GM12878 (cell line): ENCODE data around the gene ATG9B. TPM values are rescaled to one million over a fixed set of nuclear protein-coding genes. Genes with fewer than 3 reads are reported as not detected.

Experiments used
- ATAC-seq: fragments of 200-7000 bp; cut with Tn5 transposase; 3 replicates; pipeline ENCODE4 v1.9.1; 2020; ENCODE audit warnings: mild to moderate bottlenecking, moderate library complexity
- BruUV-seq: library from RNA; stranded (reverse); fragments of 400-500 nt; replicated peaks from 2 replicates; lab custom pipeline; 2021; lab: Mats Ljungman, UMichigan
- CTCF ChIA-PET: fragments of 300-600 bp; sonication (Branson Sonifier 250); formaldehyde crosslinking; extraction: SDS; loops from one replicate; lab custom pipeline; 2021; ENCODE audit warnings: inconsistent platforms; lab: Yijun Ruan, JAX
- POLR2A ChIA-PET: fragments of 350-600 bp; formaldehyde crosslinking; extraction: SDS; loops from one replicate; lab custom pipeline; 2021; ENCODE audit warnings: inconsistent platforms; lab: Charles Lee
- RAD21 ChIA-PET: fragments of 300-600 bp; sonication (Branson Sonifier 250); formaldehyde crosslinking; loops from one replicate; lab custom pipeline; 2023; ENCODE audit warnings: antibody characterized with exemption; ENCODE audit not compliant: unreplicated experiment; lab: Charles Lee
- SMC1A ChIA-PET: fragments of 300-600 bp; sonication (Branson Sonifier 250); formaldehyde crosslinking; loops from one replicate; lab custom pipeline; 2023; ENCODE audit not compliant: unreplicated experiment, uncharacterized antibody; lab: Charles Lee
- DNase-seq: peaks from one replicate; pipeline ENCODE4 v3.0.0-alpha.2; 2011; ENCODE audit warnings: low read depth, low spot score
- FAIRE-seq: peaks from 3 replicates; lab custom pipeline; 2011; peaks lifted over from hg19 to GRCh38; lab: Jason Lieb, UNC
- H2AFZ ChIP-seq: 2 replicates; pipeline ENCODE4 v1.6.0; 2011; ENCODE audit warnings: low read depth, low read length, control low read depth; ENCODE audit not compliant: control insufficient read depth
- H3K27ac ChIP-seq: 2 replicates; pipeline ENCODE4 v1.5.1; 2011; ENCODE audit warnings: control low read depth; ENCODE audit not compliant: control insufficient read depth, insufficient read depth
- H3K27me3 ChIP-seq, 2 experiments: replicated peaks in 1 of 2; 2 replicates each; pipeline versions ENCODE4 v1.6.0 to v1.6.1; 2011; ENCODE audit warnings: low read length in 1 of 2; ENCODE audit not compliant: control insufficient read depth in 2 of 2, insufficient read depth in 2 of 2
- H3K36me3 ChIP-seq, 2 experiments: 2 replicates each; pipeline ENCODE4 v1.5.1; 2011; ENCODE audit warnings: low read length in 1 of 2; ENCODE audit not compliant: control insufficient read depth in 2 of 2, insufficient read depth in 2 of 2
- H3K4me1 ChIP-seq: 2 replicates; pipeline ENCODE4 v1.6.1; 2011; ENCODE audit warnings: mild to moderate bottlenecking, low read length, moderate library complexity, mixed read lengths; ENCODE audit not compliant: control insufficient read depth, insufficient read depth
- H3K4me2 ChIP-seq: 2 replicates; pipeline ENCODE4 v1.6.0; 2011; ENCODE audit warnings: control low read depth; ENCODE audit not compliant: control insufficient read depth, insufficient read depth
- H3K4me3 ChIP-seq: fragments of 200-600 bp; sonication (generic); 2 replicates; pipeline ENCODE4 v1.5.1; 2016
- H3K79me2 ChIP-seq: 2 replicates; pipeline ENCODE4 v1.6.0; 2011; ENCODE audit warnings: low read length; ENCODE audit not compliant: control insufficient read depth, insufficient read depth
- H3K9ac ChIP-seq: 2 replicates; pipeline ENCODE4 v1.8.0; 2011; ENCODE audit warnings: low read length, control low read depth, mixed read lengths; ENCODE audit not compliant: control insufficient read depth, insufficient read depth
- H3K9me3 ChIP-seq: replicated peaks from 3 replicates; pipeline ENCODE4 v1.5.1; 2011; ENCODE audit warnings: mild to moderate bottlenecking, low read length; ENCODE audit not compliant: control insufficient read depth, insufficient read depth
- H4K20me1 ChIP-seq: 2 replicates; pipeline ENCODE4 v1.6.0; 2011; ENCODE audit not compliant: control insufficient read depth, insufficient read depth
- BCL11A ChIP-seq: IDR thresholded peaks from 2 replicates; pipeline ENCODE4 v1.6.1; 2011; ENCODE audit warnings: low read depth, low read length
- CREB1 ChIP-seq: IDR thresholded peaks from 2 replicates; pipeline ENCODE4 v1.6.1; 2012; ENCODE audit warnings: low read depth, mild to moderate bottlenecking, inconsistent platforms
- ELK1 ChIP-seq: IDR thresholded peaks from 2 replicates; pipeline ENCODE4 v1.6.1; 2012; ENCODE audit warnings: low read depth, low read length, improper control_type of control experiment
- EP300 ChIP-seq, 2 experiments: fragments of 150-350 bp in 1 of 2; IDR thresholded peaks; 2 replicates each; pipeline ENCODE4 v1.6.1; 2011 to 2012; ENCODE audit warnings: low read depth in 2 of 2, low read length in 2 of 2, borderline replicate concordance in 1 of 2, improper control_type of control experiment in 1 of 2, inconsistent platforms in 1 of 2; ENCODE audit not compliant: control insufficient read depth in 1 of 2
- MEF2B ChIP-seq: fragments of 450-650 bp; IDR thresholded peaks from 2 replicates; pipeline ENCODE4 v1.6.1; 2018; ENCODE audit warnings: mild to moderate bottlenecking, moderate library complexity; ENCODE audit not compliant: partially characterized antibody, poor library complexity, severe bottlenecking
- MTA3 ChIP-seq: IDR thresholded peaks from 2 replicates; pipeline ENCODE4 v1.6.1; 2012; ENCODE audit warnings: low read length, inconsistent platforms, borderline replicate concordance
- NFYB ChIP-seq: IDR thresholded peaks from 2 replicates; pipeline ENCODE4 v1.6.1; 2011; ENCODE audit warnings: low read depth, mild to moderate bottlenecking, low read length, improper control_type of control experiment, moderate library complexity; ENCODE audit not compliant: insufficient read depth
- NRF1 ChIP-seq: conservative IDR thresholded peaks from 2 replicates; pipeline ENCODE4 v1.6.1; 2011; ENCODE audit warnings: mild to moderate bottlenecking, low read depth, low read length, improper control_type of control experiment
- PKNOX1 ChIP-seq: fragments of 450-650 bp; IDR thresholded peaks from 2 replicates; pipeline ENCODE4 v1.6.1; 2016; ENCODE audit warnings: mild to moderate bottlenecking
- POLR2A ChIP-seq: IDR thresholded peaks from 2 replicates; pipeline ENCODE4 v1.6.1; 2011; ENCODE audit warnings: low read depth, mild to moderate bottlenecking, low read length
- ZNF274 ChIP-seq: IDR thresholded peaks from one replicate; pipeline ENCODE4 v1.8.0; 2011; ENCODE audit not compliant: insufficient read length, insufficient read depth
- ZNF592 ChIP-seq: fragments of 450-650 bp; IDR thresholded peaks from 2 replicates; pipeline ENCODE4 v1.6.1; 2017; ENCODE audit warnings: mild to moderate bottlenecking, moderate library complexity
- WGBS: methylation state at CpG from one replicate; pipeline ENCODE4 v1.1.6; 2016; ENCODE audit warnings: low lambda C conversion rate; ENCODE audit not compliant: insufficient replicate concordance, insufficient coverage; ENCODE audit errors: missing lambda C conversion rate; 5-methylcytosine and 5-hydroxymethylcytosine counted together
- in situ Hi-C: fragments of 300-500 bp; cut with MboI; formaldehyde crosslinking; loops from 9 replicates; pipeline ENCODE4 v1.14.3; 2018; ENCODE audit warnings: mixed read lengths
- intact Hi-C: fragments of 100-400 bp; cut with micrococcal nuclease; formaldehyde crosslinking; loops from one replicate; pipeline ENCODE4 v1.14.2; 2022; ENCODE audit not compliant: unreplicated experiment
- polyA plus RNA-seq, 11 experiments: library from polyadenylated mRNA; depleted of rRNA in 4 of 11; unstranded in 6 of 11; stranded (reverse) in 5 of 11; fragments of >200 nt; fragmentation: Nextera tagmentation in 4 of 11; fragmentation: Illumina TruSeq in 1 of 11; extraction: Ambion mirVana in 4 of 11; extraction: Trizol in 1 of 11; gene quantifications; 1 replicate in 1 of 11; 2 replicates in 10 of 11; pipeline versions ENCODE4 v1.2.1 to v1.2.3, GENCODE V29; 2011 to 2016; ENCODE audit warnings: inconsistent platforms in 2 of 11, missing spikeins in 2 of 11, low read depth in 1 of 11
- total RNA-seq, 4 experiments: library from RNA; depleted of rRNA in 3 of 4; stranded (reverse); fragments of >200 nt in 3 of 4; fragmentation: Illumina TruSeq in 1 of 4; extraction: Trizol in 1 of 4; gene quantifications; 2 replicates each; pipeline versions ENCODE4 v1.2.1 to v1.2.3, GENCODE V29; 2013 to 2021

ATG9B gene
- total and polyA plus RNA-seq, 10 of the 15 experiments (the other 5 are each of a cell fraction or from before 2014, with no cell fraction given), result 0.01 to 0.83 (median 0.12) TPM; not detected in 2

- no peak for TF ChIP-seq ELK1
Observed at GRCh38 chr7:151069841-151070573, 45.7 kb upstream of the ATG9B start (continued).

GRCh38 chr7:151068069-151068773, 43.9 kb upstream of the ATG9B start:
- no peak for DNase-seq
- no peak overlapping the region for H3K27ac ChIP-seq
- no peak overlapping the region for H2AFZ ChIP-seq
- 78% methylated on average over 11 of the region's 12 CpGs for WGBS
- no peak for FAIRE-seq
- intact Hi-C loops (no loop called here), in situ Hi-C loops (no loop called here)
- no peak for ATAC-seq
- no peaks in the 10 kb centered on the region for H3K9me3 ChIP-seq
- ChIA-PET SMC1A (interaction anchor here (0.8 to 1.2 kb wide), 2 partner anchors 12 to 40 kb away, joined by 3 read pairs; partner anchors contain the start of gene FASTK), POLR2A (no interaction called here), RAD21 (no interaction called here), CTCF (interaction anchor here (1.1 to 1.4 kb wide), 3 partner anchors 17 to 41 kb away, joined by 3 to 7 read pairs (median 4); no protein-coding TSS in a partner anchor)
- H3K4me1 ChIP-seq, result no peaks in the 10 kb centered on the region
- no peak overlapping the region for H3K4me3 ChIP-seq
- H4K20me1 ChIP-seq, result no peaks in the 10 kb centered on the region
- H3K9ac ChIP-seq, result no peak overlapping the region
- H3K4me2 ChIP-seq, result no peak overlapping the region
- no TSS peak for BruUV-seq
- no peaks in the 10 kb centered on the region for H3K27me3 ChIP-seq
- H3K79me2 ChIP-seq, result no peaks in the 10 kb centered on the region
- H3K36me3 ChIP-seq, result peaks cover 11 to 27% of the 10 kb centered on the region in 2 experiments; a peak in 3 of 4 replicates
- TF ChIP-seq ZNF274, result no peak
- no peak for TF ChIP-seq MTA3
- TF ChIP-seq PKNOX1, result no peak
- TF ChIP-seq CREB1, result no peak
- no peak for TF ChIP-seq NRF1
- TF ChIP-seq BCL11A, result no peak
- no peak for TF ChIP-seq POLR2A
- TF ChIP-seq ZNF592, result no peak
- TF ChIP-seq NFYB, result no peak
- TF ChIP-seq MEF2B, result no peak
- no peak for TF ChIP-seq EP300 (IDR thresholded peaks at IDR 0.05; ENCODE audit: borderline replicate concordance in 1 of 2, control insufficient read depth in 1 of 2, low read depth in 2 of 2, low read length in 2 of 2)
